Right renal pelvis (tissue), 4 donors: ENCODE results near the gene BMI1. TPM values are rescaled to one million over a fixed set of nuclear protein-coding genes. Genes with fewer than 3 reads are reported as not detected.

ENCODE experiments used
- DNase-seq, 4 donors: peaks; one replicate each; pipeline ENCODE4 v3.0.0-alpha.2; 2013; ENCODE audit warnings: low read depth in 4 of 4, low spot score in 3 of 4, missing footprints in 1 of 4
- polyA plus RNA-seq, 4 donors: library from polyadenylated mRNA; unstranded; fragments of 120-200 nt; gene quantifications; one replicate each; pipeline ENCODE4 v1.2.1, GENCODE V29; 2013; ENCODE audit not compliant: insufficient read length in 4 of 4

Gene BMI1
- polyA plus RNA-seq, 4 donors = 93.1 to 129 (median 124) TPM

GRCh38 chr10:22365233-22365632, 44.3 kb downstream of the BMI1 start:
- no peak for DNase-seq

GRCh38 chr10:22365644-22366434, 44.9 kb downstream of the BMI1 start:
- DNase-seq = no peak

- no peak for DNase-seq
Measured at GRCh38 chr10:22366435-22366703, 45.5 kb downstream of the BMI1 start.

DNA sequence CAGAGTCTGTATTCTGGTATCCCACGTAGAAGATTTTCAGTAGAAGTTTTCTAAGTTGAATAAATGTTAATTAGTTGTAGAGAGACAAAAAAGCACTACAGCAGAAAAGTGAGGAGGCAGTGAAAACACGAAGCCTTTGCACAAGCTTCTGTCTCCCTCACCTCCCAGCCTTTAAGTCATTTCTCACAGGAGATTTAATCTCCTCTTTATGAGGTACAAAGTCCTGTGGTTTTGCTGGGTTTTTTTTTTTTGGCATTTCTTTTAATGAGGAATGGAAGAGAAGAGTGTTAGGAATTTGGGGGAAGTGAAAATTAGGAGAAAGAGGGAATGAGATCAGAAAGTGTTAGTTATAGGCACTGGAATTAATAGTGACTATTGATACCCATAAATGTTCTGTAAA, 45.9 kb downstream of the BMI1 start:
- no peak for DNase-seq

DNA sequence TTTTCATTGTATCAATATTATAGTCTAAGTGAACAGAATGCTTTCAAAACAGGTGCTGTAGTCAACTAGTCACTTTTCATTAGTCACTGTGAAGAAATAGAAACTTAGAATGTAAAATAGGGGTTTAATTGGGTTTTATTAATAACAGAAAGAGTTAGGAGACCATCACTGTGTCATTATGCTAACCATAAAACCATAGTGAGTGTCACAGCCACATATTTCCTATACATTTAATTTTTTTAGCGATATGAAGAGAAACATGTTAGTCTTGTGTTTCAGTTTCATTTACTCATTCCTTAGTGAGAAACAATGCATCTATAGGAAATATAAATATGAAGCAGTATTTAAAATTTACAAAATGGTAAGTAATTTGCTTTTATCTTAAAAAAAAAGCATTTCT, 46.6 kb downstream of the BMI1 start:
- no peak for DNase-seq

- DNase-seq = no peak
Measured at GRCh38 chr10:22368402-22368801, 47.5 kb downstream of the BMI1 start.

DNA sequence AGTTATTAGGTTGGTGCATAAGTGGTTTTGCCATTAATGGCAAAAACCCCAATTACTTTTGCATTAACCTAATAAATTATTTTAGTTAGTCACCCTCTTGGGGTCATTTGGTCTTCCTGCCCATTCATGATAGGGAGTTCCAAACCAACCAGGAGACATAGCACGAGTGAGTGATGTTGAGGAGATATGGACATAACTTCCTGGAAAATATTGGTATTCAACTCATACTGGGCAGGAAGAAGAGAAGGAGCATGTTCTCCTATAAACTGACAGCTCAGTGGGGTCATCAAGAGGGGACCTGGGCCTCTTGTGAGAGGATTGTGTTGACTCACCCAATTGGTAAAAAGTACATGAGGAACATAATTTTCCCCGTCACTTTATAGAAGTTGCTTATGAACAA, 48.1 kb downstream of the BMI1 start:
- no peak for DNase-seq

- DNase-seq = no peak
Measured at GRCh38 chr10:22369434-22370072, 48.7 kb downstream of the BMI1 start.

- no peak for DNase-seq
Measured at GRCh38 chr10:22370320-22370719, 49.4 kb downstream of the BMI1 start.

GRCh38 chr10:22372298-22372697, 51.4 kb downstream of the BMI1 start:
- DNase-seq = no peak

DNA sequence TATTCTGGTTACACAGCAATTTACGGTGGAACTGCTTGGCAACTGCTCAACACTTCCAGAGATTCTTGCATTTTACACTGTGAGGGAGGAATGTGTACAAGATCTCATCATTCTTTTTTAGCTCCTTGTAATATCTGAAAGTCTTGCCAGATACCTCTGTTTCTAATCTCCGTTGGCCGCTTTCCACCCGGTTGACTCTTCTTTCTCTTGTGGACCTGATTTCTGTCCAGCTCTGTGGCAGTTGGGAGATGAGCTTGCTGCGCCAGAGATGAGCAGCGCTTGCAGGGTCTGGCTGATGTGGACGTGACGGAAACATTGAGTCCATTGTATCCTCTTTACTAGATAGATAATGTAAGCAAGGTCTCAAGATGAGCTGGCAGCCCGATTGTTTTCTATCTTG, 52.0 kb downstream of the BMI1 start:
- DNase-seq = no peak

DNA sequence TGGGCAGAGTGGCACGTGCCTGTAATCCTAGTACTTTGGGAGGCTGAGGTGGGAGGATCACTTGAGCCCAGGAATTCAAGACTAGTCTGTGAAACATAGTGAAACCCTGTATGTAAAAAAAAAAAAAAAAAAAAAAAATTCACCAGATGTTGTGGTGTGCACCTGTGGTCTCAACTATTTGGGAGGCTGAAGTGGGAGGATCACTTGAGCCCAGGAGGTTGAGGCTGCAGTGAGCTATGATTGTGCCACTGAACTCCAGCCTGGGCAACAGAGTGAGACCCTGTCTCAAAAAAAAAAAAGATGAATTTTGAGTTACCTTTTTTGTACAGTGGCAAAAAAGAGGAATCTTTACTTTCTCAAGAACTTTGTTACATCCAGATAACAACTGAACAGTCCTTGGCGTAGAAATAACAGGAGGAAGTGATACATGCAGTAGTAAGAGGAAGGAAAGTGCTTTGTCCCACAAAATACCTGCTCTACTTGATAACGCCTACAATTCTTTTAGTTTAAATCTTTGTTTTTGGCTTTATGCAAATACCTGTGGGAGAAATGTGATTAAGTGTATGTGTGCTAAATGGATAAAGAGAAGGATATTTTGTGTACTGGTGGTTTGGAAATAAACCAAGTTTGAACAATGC, 53.7 kb downstream of the BMI1 start:
- no peak for DNase-seq

- DNase-seq = no peak
Measured at GRCh38 chr10:22379059-22379458, 58.2 kb downstream of the BMI1 start.

Other genes starting within 250 kb of the BMI1 start
- gene EBLN1, start 103.1 kb upstream of the BMI1 start, polyA plus RNA-seq = under 1 TPM in 2 of 4 donors, not detected in 2; 0.04 to 0.17 TPM
- gene COMMD3, start 4.7 kb upstream of the BMI1 start, polyA plus RNA-seq = 100 to 1,000 TPM in 2 of 4 donors, 10 to 100 TPM in 2; 89.5 to 106 (median 96.3) TPM
- 1 to 10 TPM in 1 of 4 donors, under 1 TPM in 3; 0.79 to 1.2 (median 0.89) TPM for gene SPAG6, start 24.4 kb downstream of the BMI1 start, polyA plus RNA-seq